H1 (cell line): ENCODE data around the gene B4GALNT3. TPM values are rescaled to one million over a fixed set of nuclear protein-coding genes. Genes with fewer than 3 reads are reported as not detected.

Source experiments
- CTCF ChIA-PET: fragments of 300-600 bp; sonication (Branson Sonifier 250); formaldehyde crosslinking; loops from one replicate; lab custom pipeline; 2021; ENCODE audit not compliant: partially characterized antibody; lab: Charles Lee
- POLR2A ChIA-PET: fragments of 300-600 bp; sonication (Branson Sonifier 250); formaldehyde crosslinking; loops from one replicate; lab custom pipeline; 2021; ENCODE audit warnings: inconsistent platforms; ENCODE audit not compliant: partially characterized antibody; lab: Charles Lee
- DNase-seq, 2 experiments: peaks; one replicate each; pipeline versions ENCODE4 v3.0.0 to v3.0.0-alpha.2; 2010 to 2022; ENCODE audit warnings: low spot score in 2 of 2, low read depth in 1 of 2, mixed read lengths in 1 of 2
- FAIRE-seq: peaks from 2 replicates; lab custom pipeline; 2011; peaks lifted over from hg19 to GRCh38; lab: Jason Lieb, UNC
- H2AFZ ChIP-seq: 2 replicates; pipeline ENCODE4 v1.8.1; 2012; ENCODE audit warnings: low read length, inconsistent platforms
- H2AK5ac ChIP-seq: 2 replicates; pipeline ENCODE4 v1.6.1; 2013; ENCODE audit warnings: low read depth, low read length
- H2BK120ac ChIP-seq: replicated peaks from 2 replicates; pipeline ENCODE3; 2013; ENCODE audit warnings: low read depth, low read length, inconsistent platforms
- H2BK12ac ChIP-seq: 2 replicates; pipeline ENCODE4 v1.6.1; 2013; ENCODE audit warnings: low read depth, low read length
- H2BK15ac ChIP-seq: 2 replicates; pipeline ENCODE4 v1.6.1; 2013; ENCODE audit warnings: low read length
- H2BK20ac ChIP-seq: 2 replicates; pipeline ENCODE4 v1.6.1; 2013; ENCODE audit warnings: low read length
- H2BK5ac ChIP-seq: 2 replicates; pipeline ENCODE4 v1.6.1; 2013; ENCODE audit warnings: low read depth, low read length
- H3K14ac ChIP-seq: 2 replicates; pipeline ENCODE4 v1.6.1; 2013; ENCODE audit warnings: inconsistent platforms; ENCODE audit not compliant: insufficient read length
- H3K18ac ChIP-seq: 2 replicates; pipeline ENCODE4 v1.6.1; 2013; ENCODE audit warnings: low read length; ENCODE audit errors: extremely low read depth
- H3K23ac ChIP-seq: 2 replicates; pipeline ENCODE4 v1.6.1; 2013; ENCODE audit warnings: inconsistent platforms; ENCODE audit not compliant: insufficient read length
- H3K23me2 ChIP-seq: 2 replicates; pipeline ENCODE4 v1.6.1; 2013; ENCODE audit warnings: low read depth, low read length
- H3K27ac ChIP-seq: 2 replicates; pipeline ENCODE4 v1.6.1; 2011; ENCODE audit warnings: low read depth, low read length, inconsistent platforms
- H3K27me3 ChIP-seq, 4 experiments: replicated peaks in 1 of 4; 1 replicate in 1 of 4; 2 replicates in 3 of 4; pipeline versions ENCODE4 v1.6.1 to v1.8.1; 2011 to 2013; ENCODE audit warnings: low read length in 3 of 4, mild to moderate bottlenecking in 3 of 4, inconsistent platforms in 2 of 4, mixed read lengths in 2 of 4, moderate library complexity in 1 of 4; ENCODE audit not compliant: control insufficient read depth in 3 of 4, insufficient read depth in 3 of 4; ENCODE audit errors: extremely low read depth in 1 of 4
- H3K36me3 ChIP-seq, 4 experiments: 2 replicates each; pipeline versions ENCODE4 v1.6.1 to v1.8.1; 2011 to 2013; ENCODE audit warnings: mild to moderate bottlenecking in 4 of 4, low read length in 3 of 4, moderate library complexity in 2 of 4, control low read depth in 1 of 4, inconsistent platforms in 1 of 4; ENCODE audit not compliant: insufficient read depth in 4 of 4, control insufficient read depth in 2 of 4
- H3K4ac ChIP-seq: replicated peaks from 2 replicates; pipeline ENCODE3; 2013; ENCODE audit warnings: low read length, low read depth, mixed read lengths, inconsistent platforms; ENCODE audit not compliant: insufficient read length
- H3K4me1 ChIP-seq, 4 experiments: replicated peaks in 1 of 4; 1 replicate in 1 of 4; 2 replicates in 3 of 4; pipeline versions ENCODE4 v1.6.1 to v1.8.1; 2011 to 2013; ENCODE audit warnings: low read length in 3 of 4, inconsistent platforms in 2 of 4, mixed read lengths in 1 of 4; ENCODE audit not compliant: insufficient read depth in 4 of 4, control insufficient read depth in 3 of 4
- H3K4me2 ChIP-seq, 2 experiments: 2 replicates each; pipeline versions ENCODE4 v1.6.1 to v1.8.1; 2011 to 2013; ENCODE audit warnings: low read depth in 2 of 2, low read length in 2 of 2, control low read depth in 1 of 2, inconsistent platforms in 1 of 2, mild to moderate bottlenecking in 1 of 2; ENCODE audit not compliant: insufficient read depth in 1 of 2
- H3K4me3 ChIP-seq, 4 experiments: fragments of 200-600, 300-600 bp in 1 of 4; sonication (generic), shearing (Covaris generic), sonication (Bioruptor Twin) in 1 of 4; 2 replicates each; pipeline versions ENCODE4 v1.5.1 to v1.8.1; 2011 to 2016; ENCODE audit warnings: low read length in 4 of 4, low read depth in 3 of 4, control low read depth in 2 of 4, inconsistent platforms in 2 of 4, mild to moderate bottlenecking in 2 of 4, mixed read lengths in 1 of 4, moderate library complexity in 1 of 4; ENCODE audit not compliant: insufficient read depth in 2 of 4; ENCODE audit errors: extremely low read depth in 1 of 4
- H3K56ac ChIP-seq: replicated peaks from 2 replicates; pipeline ENCODE3; 2013; ENCODE audit warnings: low read depth, mild to moderate bottlenecking, mixed read lengths, low read length, inconsistent platforms; ENCODE audit not compliant: insufficient read length
- H3K79me1 ChIP-seq: 2 replicates; pipeline ENCODE4 v1.6.1; 2013; ENCODE audit warnings: low read depth, low read length, control low read depth
- H3K79me2 ChIP-seq, 2 experiments: 2 replicates each; pipeline versions ENCODE4 v1.6.1 to v1.8.1; 2012 to 2013; ENCODE audit warnings: low read length in 2 of 2, mild to moderate bottlenecking in 2 of 2, inconsistent platforms in 1 of 2; ENCODE audit not compliant: insufficient read depth in 2 of 2, control insufficient read depth in 1 of 2
- H3K9ac ChIP-seq, 4 experiments: replicated peaks in 1 of 4; 1 replicate in 1 of 4; 2 replicates in 3 of 4; pipeline versions ENCODE4 v1.6.1 to v1.8.1; 2011 to 2013; ENCODE audit warnings: low read depth in 3 of 4, low read length in 3 of 4, control low read depth in 2 of 4, mild to moderate bottlenecking in 2 of 4, moderate library complexity in 2 of 4, inconsistent platforms in 1 of 4; ENCODE audit errors: extremely low read depth in 1 of 4
- H3K9me3 ChIP-seq, 2 experiments: 2 replicates each; pipeline versions ENCODE4 v1.6.1 to v1.8.1; 2012 to 2013; ENCODE audit warnings: mild to moderate bottlenecking in 2 of 2, moderate library complexity in 2 of 2, control low read depth in 1 of 2, inconsistent platforms in 1 of 2, low read depth in 1 of 2, low read length in 1 of 2, mixed read lengths in 1 of 2; ENCODE audit not compliant: insufficient read depth in 2 of 2
- H4K20me1 ChIP-seq, 2 experiments: replicated peaks in 1 of 2; 2 replicates each; pipeline versions ENCODE3 to v1.8.1; 2011 to 2013; ENCODE audit warnings: inconsistent platforms in 2 of 2, low read length in 2 of 2, mild to moderate bottlenecking in 1 of 2; ENCODE audit not compliant: insufficient read depth in 2 of 2, control insufficient read depth in 1 of 2
- H4K5ac ChIP-seq: 2 replicates; pipeline ENCODE4 v1.6.1; 2013; ENCODE audit warnings: low read length, low read depth, mixed read lengths, inconsistent platforms; ENCODE audit not compliant: insufficient read length
- H4K8ac ChIP-seq: 2 replicates; pipeline ENCODE4 v1.8.0; 2013; ENCODE audit warnings: mild to moderate bottlenecking, moderate library complexity, low read length, inconsistent platforms; ENCODE audit not compliant: insufficient read depth; ENCODE audit errors: extremely low read depth
- H4K91ac ChIP-seq: replicated peaks from 2 replicates; pipeline ENCODE3; 2013; ENCODE audit warnings: low read length, mixed read lengths, inconsistent platforms; ENCODE audit not compliant: insufficient read length
- BACH1 ChIP-seq: IDR thresholded peaks from 2 replicates; pipeline ENCODE4 v1.6.1; 2012; ENCODE audit warnings: low read length, improper control_type of control experiment
- CEBPB ChIP-seq: IDR thresholded peaks from 2 replicates; pipeline ENCODE4 v1.6.1; 2012; ENCODE audit warnings: low read depth, low read length
- EZH2 ChIP-seq: fragments of 200-600 bp; sonication (generic); IDR thresholded peaks from 2 replicates; pipeline ENCODE4 v1.7.1; 2012; ENCODE audit warnings: low read depth, mild to moderate bottlenecking, moderate library complexity, low read length, inconsistent platforms; ENCODE audit not compliant: severe bottlenecking
- FOSL1 ChIP-seq: IDR thresholded peaks from 2 replicates; pipeline ENCODE4 v1.6.1; 2011; ENCODE audit warnings: mild to moderate bottlenecking, low read depth, low read length, moderate library complexity; ENCODE audit not compliant: insufficient read depth
- NRF1 ChIP-seq: IDR thresholded peaks from 2 replicates; pipeline ENCODE4 v1.6.1; 2011; ENCODE audit warnings: mild to moderate bottlenecking, low read depth, low read length, improper control_type of control experiment
- TAF1 ChIP-seq: IDR thresholded peaks from 2 replicates; pipeline ENCODE4 v1.6.1; 2011; ENCODE audit warnings: mild to moderate bottlenecking, low read depth, low read length
- WGBS, 2 experiments: shearing (Covaris generic) in 1 of 2; methylation state at CpG; one replicate each; pipeline versions ENCODE4 v1.1.6 to v1.1.7; 2013 to 2015; ENCODE audit warnings: low lambda C conversion rate in 2 of 2, mixed read lengths in 2 of 2, inconsistent platforms in 1 of 2, low coverage in 1 of 2, missing lambda C conversion rate in 1 of 2; ENCODE audit not compliant: insufficient replicate concordance in 2 of 2, insufficient coverage in 1 of 2, insufficient read length in 1 of 2; ENCODE audit errors: extremely low coverage in 1 of 2, missing lambda C conversion rate in 1 of 2; 5-methylcytosine and 5-hydroxymethylcytosine counted together
- polyA plus RNA-seq, 7 experiments: library from polyadenylated mRNA; depleted of rRNA in 3 of 7; stranded (reverse) in 5 of 7; unstranded in 2 of 7; fragments of >200 nt in 5 of 7; fragments of 200-250 nt in 2 of 7; gene quantifications; 1 replicate in 5 of 7; 2 replicates in 1 of 7; 4 replicates in 1 of 7; pipeline versions ENCODE4 v1.2.1 to v1.2.3, GENCODE V29; 2011 to 2013; ENCODE audit warnings: missing spikeins in 2 of 7, mixed read lengths in 2 of 7
- total RNA-seq: library from RNA; stranded (reverse); fragmentation: NEBNext Ultra II Directional; extraction: Animal tissue kit (Norgen Biotek cat#: 25700); gene quantifications from 2 replicates; pipeline ENCODE4 v1.2.1, GENCODE V29; 2021

The B4GALNT3 gene
- total and polyA plus RNA-seq, 2 of the 8 experiments (the other 6 are each of a cell fraction or from before 2014, with no cell fraction given) = 12.5 to 20.3 TPM

DNA sequence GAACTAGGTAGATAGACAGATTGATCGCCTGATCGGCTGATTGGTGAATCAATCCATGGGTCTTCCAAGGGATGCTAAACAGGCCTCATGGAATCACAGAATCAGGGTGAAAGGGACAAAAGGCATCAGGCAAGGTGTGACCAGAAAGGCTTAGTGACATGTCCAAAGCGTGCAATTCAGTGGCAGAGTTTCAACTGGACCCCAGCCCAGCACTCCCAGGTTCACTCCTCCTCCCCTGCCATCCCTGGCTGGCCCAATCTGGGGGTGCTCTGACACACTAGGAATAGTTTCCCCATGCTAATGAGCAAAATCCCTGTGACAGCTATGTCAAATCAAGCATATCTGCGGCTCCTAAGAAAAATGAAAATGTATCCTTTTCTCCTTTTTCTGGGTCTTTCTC lies 153.1 kb downstream of the B4GALNT3 start:
- FAIRE-seq = no peak
- CTCF ChIA-PET = interaction anchor here (0.9 to 2.6 kb wide), 3 partner anchors 9 to 138 kb away, joined by 3 to 15 read pairs (median 4); no protein-coding TSS in a partner anchor
- no peak for DNase-seq

More for the DNA sequence above, 153.1 kb downstream of the B4GALNT3 start:
- Histone ChIP-seq H2AK5ac (no peak overlapping the region), H3K79me1 (no peaks in the 10 kb centered on the region), H2BK5ac (no peak overlapping the region), H3K18ac (no peak overlapping the region), H4K5ac (no peak overlapping the region), H2BK15ac (no peak overlapping the region), H3K23ac (no peak overlapping the region), H2AFZ (0 out of 2 replicates have a peak overlapping the region, but pooled peaks have one; percentile 33), H3K4me3 (no peak overlapping the region), H2BK12ac (no peak overlapping the region), H3K4me1 (no peaks in the 10 kb centered on the region), H2BK120ac (no peak overlapping the region), H3K9ac (no peak overlapping the region), H3K36me3 (no peaks in the 10 kb centered on the region), H3K27me3 (no peaks in the 10 kb centered on the region), H3K4me2 (no peak overlapping the region), H4K8ac (no peak overlapping the region), H2BK20ac (no peak overlapping the region), H3K9me3 (no peaks in the 10 kb centered on the region), H3K27ac (no peak overlapping the region), H4K91ac (no peak overlapping the region), H3K4ac (no peak overlapping the region), H3K79me2 (no peaks in the 10 kb centered on the region), H3K23me2 (no peaks in the 10 kb centered on the region), H4K20me1 (no peaks in the 10 kb centered on the region), H3K56ac (no peak overlapping the region), H3K14ac (no peak overlapping the region)
- TF ChIP-seq CEBPB = no peak
- TF ChIP-seq BACH1 = no peak
- no peak for TF ChIP-seq EZH2
- TF ChIP-seq NRF1 = no peak
- no peak for TF ChIP-seq TAF1
- TF ChIP-seq FOSL1 = no peak
- POLR2A ChIA-PET = no interaction called here
- 90% methylated on average over 4 of the region's 4 CpGs; no CpG with 5 or more reads in 1 of the 2 experiments for WGBS, 2 experiments
